Activated T-cell treated with anti-CD3 and anti-CD28 coated beads, Interleukin-2, amount 50 U/mL, for 72 hours (primary cell): ENCODE data around the gene C22orf39. TPM values are rescaled to one million over a fixed set of nuclear protein-coding genes. Genes with fewer than 3 reads are reported as not detected.

Source experiments
- ATAC-seq, 2 donors: fragments of 150-1000 bp; cut with Tn5 transposase; replicated peaks in 1 of 2; 2 replicates each; pipeline ENCODE4 v1.10.0; 2021; ENCODE audit warnings: moderate library complexity in 2 of 2, mild to moderate bottlenecking in 1 of 2
- DNase-seq, 2 donors: peaks; one replicate each; pipeline ENCODE4 v3.0.0; 2021 to 2022; ENCODE audit warnings: mixed read lengths in 1 of 2
- H3K27ac Mint-ChIP-seq: one replicate; pipeline ENCODE4 v1.8.0; 2022; ENCODE audit warnings: mild to moderate bottlenecking, moderate library complexity, mixed read lengths
- H3K27me3 Mint-ChIP-seq: one replicate; pipeline ENCODE4 v1.8.0; 2022; ENCODE audit warnings: low read depth, mixed read lengths
- H3K36me3 Mint-ChIP-seq, 2 donors: one replicate each; pipeline ENCODE4 v1.8.0; 2022; ENCODE audit warnings: mixed read lengths in 2 of 2, mild to moderate bottlenecking in 1 of 2; ENCODE audit not compliant: insufficient read depth in 2 of 2
- H3K4me1 Mint-ChIP-seq: one replicate; pipeline ENCODE4 v1.8.0; 2022; ENCODE audit warnings: low read depth, mixed read lengths
- H3K4me3 Mint-ChIP-seq, 2 donors: one replicate each; pipeline ENCODE4 v1.8.0; 2022; ENCODE audit warnings: mild to moderate bottlenecking in 2 of 2, mixed read lengths in 2 of 2, moderate library complexity in 2 of 2
- H3K9me3 Mint-ChIP-seq, 2 donors: one replicate each; pipeline ENCODE4 v1.8.0; 2022; ENCODE audit warnings: mixed read lengths in 2 of 2
- total RNA-seq, 2 donors: library from RNA; stranded (reverse); gene quantifications; one replicate each; pipeline ENCODE4 v1.2.3, GENCODE V29; 2022

The C22orf39 gene
- total RNA-seq, 2 donors from 2014 or later = 34.3 to 40.6 TPM

DNA sequence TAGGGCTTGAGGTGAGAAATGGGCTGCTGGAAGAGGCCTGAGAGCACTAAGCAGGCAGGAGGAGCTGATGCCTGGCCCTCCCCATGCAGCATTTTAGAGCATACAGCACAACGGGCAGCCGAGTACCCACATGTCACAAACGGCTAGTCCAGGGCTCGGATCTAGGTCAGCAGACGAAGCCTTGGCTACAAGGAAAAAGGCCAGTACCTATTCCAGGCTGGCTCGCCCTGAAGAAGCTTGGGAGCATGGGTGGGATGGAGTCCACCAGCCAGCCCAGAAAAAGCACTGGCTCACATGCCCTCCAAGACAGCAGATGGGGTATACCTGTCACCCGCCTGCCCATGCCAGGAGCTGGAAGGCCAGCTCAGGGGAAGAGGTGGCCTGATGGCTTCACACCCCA, 21.9 kb upstream of the C22orf39 start:
- H3K27me3 Mint-ChIP-seq = no peaks in the 10 kb centered on the region
- H3K36me3 Mint-ChIP-seq = peaks cover 5 to 26% of the 10 kb centered on the region in 2 donors
- H3K27ac Mint-ChIP-seq = no peak overlapping the region
- no peaks in the 10 kb centered on the region for H3K9me3 Mint-ChIP-seq
- no peak overlapping the region for H3K4me3 Mint-ChIP-seq
- DNase-seq = no peak
- no peak for ATAC-seq
- H3K4me1 Mint-ChIP-seq = no peaks in the 10 kb centered on the region

DNA sequence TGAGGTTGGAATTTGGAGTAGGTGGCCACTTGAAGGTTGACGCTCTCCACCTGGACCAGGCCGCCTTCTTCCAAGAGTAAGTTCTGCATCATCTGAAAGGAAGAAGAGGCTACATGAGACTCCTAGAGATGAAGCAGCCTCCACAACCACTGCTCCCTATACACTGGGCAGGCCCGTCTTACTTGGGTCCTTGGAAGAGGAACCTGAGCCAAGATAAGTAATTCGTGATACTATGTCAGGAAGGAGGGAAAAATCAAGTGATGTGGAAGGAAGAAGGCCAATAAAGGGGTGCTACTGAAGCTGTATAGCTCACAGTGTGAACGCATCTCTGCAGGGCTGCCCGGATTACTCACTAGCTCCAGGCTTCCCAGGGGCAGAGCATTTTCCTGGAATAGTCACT, 20.4 kb upstream of the C22orf39 start:
- DNase-seq = no peak
- ATAC-seq = no peak
- Mint-ChIP-seq H3K36me3 (peaks cover 5 to 27% of the 10 kb centered on the region in 2 donors), H3K27me3 (no peaks in the 10 kb centered on the region), H3K9me3 (no peaks in the 10 kb centered on the region), H3K27ac (no peak overlapping the region), H3K4me3 (no peak overlapping the region), H3K4me1 (no peaks in the 10 kb centered on the region)

DNA sequence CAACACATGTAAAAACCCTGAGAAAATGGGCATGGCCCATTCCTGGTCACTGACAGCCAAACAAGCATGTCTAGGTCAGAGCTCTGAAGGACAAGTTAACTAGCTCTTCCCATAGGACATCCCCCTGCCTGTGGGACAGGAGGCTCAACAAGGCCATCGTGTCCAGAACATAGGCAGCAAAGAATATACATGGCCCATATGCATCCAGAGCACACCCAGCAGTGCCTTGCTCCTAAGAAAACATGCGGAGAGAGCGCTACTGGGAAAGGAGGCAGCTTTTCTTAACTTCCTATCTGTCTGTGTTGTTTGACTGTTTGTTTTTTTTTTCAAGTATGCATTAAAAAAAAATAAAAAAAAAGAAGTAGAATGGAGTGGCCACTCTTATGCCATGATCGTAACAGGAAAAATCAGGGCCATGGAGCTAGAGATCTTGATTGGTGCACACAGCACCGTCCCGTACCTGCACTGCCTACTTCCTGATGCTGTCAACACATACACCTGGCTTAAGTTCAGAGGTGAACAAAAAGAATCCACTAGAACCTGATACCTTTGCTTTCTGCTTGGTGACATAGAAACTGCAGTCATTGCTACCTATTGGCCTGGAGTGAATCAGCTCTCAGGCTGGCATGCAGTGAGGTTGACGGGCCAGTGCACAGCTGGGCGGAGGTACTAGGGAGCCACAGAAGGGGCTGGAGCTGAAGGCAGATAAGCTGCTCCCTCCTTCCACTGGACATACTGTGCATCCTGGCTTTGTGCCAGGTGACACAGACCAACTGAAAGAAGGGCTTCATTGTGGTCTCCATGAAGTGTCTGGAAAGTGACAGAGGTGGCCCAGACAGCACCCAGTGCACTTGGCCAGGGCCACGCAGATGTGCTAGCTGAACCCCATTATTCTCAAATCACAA, 19.6 kb upstream of the C22orf39 start:
- Mint-ChIP-seq H3K9me3 (no peaks in the 10 kb centered on the region), H3K36me3 (peaks cover 5 to 26% of the 10 kb centered on the region in 2 donors), H3K4me3 (no peak overlapping the region), H3K27ac (no peak overlapping the region), H3K27me3 (no peaks in the 10 kb centered on the region), H3K4me1 (no peaks in the 10 kb centered on the region)
- DNase-seq (no peak), ATAC-seq (no peak)

DNA sequence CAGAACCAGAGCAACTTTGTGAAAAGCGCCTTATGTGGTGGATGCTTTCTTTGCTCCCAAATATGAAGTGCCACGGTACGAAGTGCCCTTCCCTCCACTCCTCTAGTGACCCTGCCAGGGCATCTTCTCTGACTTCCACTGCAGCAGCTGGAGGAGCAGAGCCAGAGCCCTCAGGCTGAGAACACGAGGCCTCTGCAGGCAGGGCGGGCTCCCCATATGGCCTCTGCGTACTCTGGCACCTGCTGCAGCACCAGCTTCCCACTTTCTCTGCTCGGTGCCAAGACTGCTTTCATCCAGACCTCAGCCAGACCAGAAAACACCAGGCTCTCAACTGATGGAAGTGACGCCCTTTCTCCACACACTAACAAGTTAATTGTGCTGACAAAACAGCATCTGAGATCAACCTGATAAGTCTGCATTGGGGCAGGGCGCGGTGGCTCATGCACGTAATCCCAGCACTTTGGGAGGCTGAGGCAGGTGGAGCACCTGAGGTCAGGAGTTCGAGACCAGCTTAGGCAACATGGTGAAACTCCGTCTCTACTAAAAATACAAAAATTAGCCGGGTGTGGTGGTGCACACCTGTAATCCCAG, 18.7 kb upstream of the C22orf39 start:
- Mint-ChIP-seq H3K27ac (no peak overlapping the region), H3K27me3 (no peaks in the 10 kb centered on the region), H3K4me1 (no peaks in the 10 kb centered on the region), H3K4me3 (no peak overlapping the region), H3K36me3 (peaks cover 2 to 25% of the 10 kb centered on the region in 2 donors), H3K9me3 (no peaks in the 10 kb centered on the region)
- ATAC-seq (no peak), DNase-seq (no peak)

DNA sequence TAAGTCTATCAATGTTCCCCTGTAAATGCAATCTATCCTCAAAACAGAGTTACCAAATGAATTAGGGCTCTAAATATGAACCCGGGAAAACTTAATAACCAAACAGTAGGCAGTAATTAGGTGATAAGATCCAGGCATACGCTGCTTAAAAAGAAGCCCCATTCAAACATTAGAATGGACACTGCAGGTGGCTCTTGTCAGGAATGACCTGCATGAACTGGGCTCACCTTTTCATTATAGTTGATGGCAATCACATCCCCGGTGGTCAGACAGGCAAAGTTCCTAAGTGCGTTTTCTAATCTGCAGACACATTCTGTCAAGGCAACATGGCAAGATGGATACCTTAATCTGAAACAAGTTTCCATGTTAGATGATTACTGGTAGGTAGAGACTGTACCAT, 17.5 kb upstream of the C22orf39 start:
- H3K9me3 Mint-ChIP-seq = no peaks in the 10 kb centered on the region
- no peaks in the 10 kb centered on the region for H3K4me1 Mint-ChIP-seq
- H3K27ac Mint-ChIP-seq = peak overlapping the region; percentile 26
- DNase-seq (no peak), ATAC-seq (no peak)
- H3K27me3 Mint-ChIP-seq = no peaks in the 10 kb centered on the region
- no peak overlapping the region for H3K4me3 Mint-ChIP-seq
- H3K36me3 Mint-ChIP-seq = peaks cover 2 to 27% of the 10 kb centered on the region in 2 donors

DNA sequence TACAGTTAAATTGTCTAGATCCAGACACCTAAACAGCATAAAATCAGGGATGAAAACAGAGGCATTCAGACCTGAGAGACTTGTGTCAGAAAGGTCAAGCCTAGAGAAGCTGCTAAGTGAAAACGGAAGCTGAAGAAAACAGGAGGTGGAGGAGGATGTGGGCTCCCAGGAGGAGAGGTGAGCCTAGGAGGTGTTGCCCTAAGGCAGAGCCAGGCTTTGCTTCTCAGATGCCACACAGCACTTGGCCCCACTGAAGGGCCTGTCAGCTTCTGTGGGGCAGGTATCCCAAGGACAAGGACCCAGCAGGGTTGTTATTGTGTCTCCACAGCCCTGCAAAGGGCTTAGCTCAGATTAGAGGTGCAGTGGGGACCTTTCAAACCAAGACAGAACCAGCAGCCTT, 17.0 kb upstream of the C22orf39 start:
- Mint-ChIP-seq H3K36me3 (peaks cover 2 to 24% of the 10 kb centered on the region in 2 donors), H3K27me3 (no peaks in the 10 kb centered on the region), H3K9me3 (no peaks in the 10 kb centered on the region), H3K27ac (peak overlapping the region; percentile 58), H3K4me1 (no peaks in the 10 kb centered on the region), H3K4me3 (no peak overlapping the region)
- no peak for DNase-seq
- no peak for ATAC-seq

DNA sequence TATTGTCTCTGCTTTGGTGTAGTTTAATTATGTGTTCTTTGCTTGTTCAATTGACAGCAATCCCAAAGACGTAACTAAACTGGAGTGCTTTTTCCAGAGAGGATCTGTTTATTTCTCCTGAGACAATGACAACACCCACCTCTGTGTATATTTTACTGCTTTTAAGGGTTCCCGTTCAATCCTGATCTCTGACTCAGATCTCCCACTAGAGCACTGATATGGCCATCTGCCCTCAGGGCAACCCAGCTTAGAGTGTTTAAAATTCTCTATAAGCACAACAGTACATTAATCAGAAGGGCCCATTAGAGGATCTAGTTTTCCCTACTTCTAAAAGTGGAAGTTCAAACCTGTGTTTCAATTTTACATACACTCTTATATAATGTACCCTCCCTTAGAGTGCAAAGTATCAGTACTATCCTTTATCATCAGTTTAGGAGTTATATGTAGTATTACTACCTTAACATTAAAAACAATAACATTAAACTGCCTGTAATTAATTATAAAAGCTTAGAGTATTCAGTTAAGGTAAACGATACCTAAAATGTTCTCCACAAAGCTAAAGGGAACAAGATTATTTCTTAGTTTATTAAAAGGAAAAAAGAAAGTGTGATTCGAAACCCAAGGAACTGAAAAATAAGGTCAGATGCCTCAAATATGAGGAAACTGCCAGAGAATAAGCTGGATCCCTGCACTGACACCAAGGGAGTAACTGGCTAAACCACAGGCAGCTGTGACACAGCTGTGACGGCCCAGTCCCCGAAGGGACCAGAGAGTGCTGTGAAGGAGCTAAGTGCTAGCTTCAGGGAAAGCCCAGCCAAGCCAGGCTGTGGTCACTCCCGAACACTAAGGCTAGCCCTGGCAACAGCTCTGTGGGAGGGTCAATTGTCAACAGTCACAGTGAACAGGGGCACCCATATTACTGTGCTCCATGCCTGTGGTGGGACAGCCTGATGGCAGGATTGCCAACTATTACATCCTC, 16.3 kb upstream of the C22orf39 start:
- Mint-ChIP-seq H3K4me3 (no peak overlapping the region), H3K27me3 (no peaks in the 10 kb centered on the region), H3K27ac (peak overlapping the region; percentile 70), H3K4me1 (no peaks in the 10 kb centered on the region), H3K36me3 (peaks cover 2 to 24% of the 10 kb centered on the region in 2 donors), H3K9me3 (no peaks in the 10 kb centered on the region)
- ATAC-seq (no peak), DNase-seq (no peak)

DNA sequence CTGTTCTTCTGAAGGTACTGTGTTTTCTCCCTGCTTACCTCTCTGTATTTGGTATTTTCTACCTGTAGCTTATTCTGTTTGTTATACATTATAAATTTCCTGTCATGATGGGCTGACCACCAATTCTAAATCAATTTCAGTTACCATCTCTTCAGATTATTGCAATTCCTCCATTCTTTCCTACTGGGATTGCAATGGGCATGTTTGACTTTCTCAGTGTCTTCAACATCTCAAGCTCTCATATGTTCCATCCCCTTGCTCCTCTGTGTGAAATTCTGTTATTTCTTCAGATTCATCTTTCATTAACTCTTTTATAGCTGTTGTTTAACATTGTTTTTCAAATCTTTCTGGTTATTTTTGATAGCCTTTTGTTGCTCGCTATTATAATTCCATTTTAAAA, 15.5 kb upstream of the C22orf39 start:
- H3K36me3 Mint-ChIP-seq = peaks cover 0 to 24% of the 10 kb centered on the region in 2 donors
- ATAC-seq (no peak), DNase-seq (no peak)
- peak overlapping the region; percentile 61 for H3K27ac Mint-ChIP-seq
- no peaks in the 10 kb centered on the region for H3K4me1 Mint-ChIP-seq
- no peaks in the 10 kb centered on the region for H3K27me3 Mint-ChIP-seq
- H3K4me3 Mint-ChIP-seq = no peak overlapping the region
- no peaks in the 10 kb centered on the region for H3K9me3 Mint-ChIP-seq

DNA sequence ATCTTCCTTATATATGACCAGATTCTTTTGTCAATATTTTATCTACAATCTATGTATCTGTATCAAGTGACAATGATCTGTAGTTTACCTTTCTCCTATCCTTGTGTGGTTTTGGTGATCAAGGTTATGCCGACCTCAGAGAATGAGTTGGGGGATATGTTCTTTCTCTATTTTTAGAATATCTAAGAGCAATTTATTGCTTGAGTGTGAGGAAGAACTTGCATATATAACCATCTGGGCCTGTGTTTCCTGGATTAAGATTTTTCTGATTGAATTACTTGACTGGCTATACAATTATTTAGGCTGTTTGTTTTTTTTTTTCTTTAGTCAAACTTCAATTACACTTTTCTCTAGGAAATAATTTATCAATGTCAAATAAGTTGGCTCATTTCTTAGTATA, 14.0 kb upstream of the C22orf39 start:
- peak overlapping the region; percentile 42 for H3K27ac Mint-ChIP-seq
- no peaks in the 10 kb centered on the region for H3K4me1 Mint-ChIP-seq
- ATAC-seq (no peak), DNase-seq (no peak)
- no peaks in the 10 kb centered on the region for H3K27me3 Mint-ChIP-seq
- no peaks in the 10 kb centered on the region for H3K9me3 Mint-ChIP-seq
- H3K36me3 Mint-ChIP-seq = peaks cover 0 to 19% of the 10 kb centered on the region in 2 donors
- no peak overlapping the region for H3K4me3 Mint-ChIP-seq

DNA sequence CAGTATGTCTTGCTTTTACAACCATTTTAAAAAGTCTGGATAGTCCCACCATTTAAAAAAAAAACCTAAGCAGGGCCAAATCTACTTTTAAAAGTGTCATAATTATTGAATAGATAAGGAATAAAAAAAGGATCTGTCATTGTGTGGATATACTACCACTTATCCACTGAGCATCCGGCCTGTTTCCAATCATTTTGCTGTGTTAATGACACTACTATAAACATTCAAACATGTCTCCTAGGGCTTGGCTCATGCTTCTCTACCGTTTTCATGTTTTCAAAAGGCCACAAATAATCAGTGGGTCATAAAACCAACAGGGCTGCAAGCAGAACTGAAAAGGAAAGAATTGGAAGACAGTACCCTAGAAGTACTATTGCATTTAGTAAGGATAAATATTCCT, 12.5 kb upstream of the C22orf39 start:
- H3K9me3 Mint-ChIP-seq = no peaks in the 10 kb centered on the region
- H3K27me3 Mint-ChIP-seq = no peaks in the 10 kb centered on the region
- DNase-seq = no peak
- no peak overlapping the region for H3K4me3 Mint-ChIP-seq
- no peak overlapping the region for H3K27ac Mint-ChIP-seq
- H3K36me3 Mint-ChIP-seq = peaks cover 2 to 13% of the 10 kb centered on the region in 2 donors
- H3K4me1 Mint-ChIP-seq = no peaks in the 10 kb centered on the region
- ATAC-seq = no peak

DNA sequence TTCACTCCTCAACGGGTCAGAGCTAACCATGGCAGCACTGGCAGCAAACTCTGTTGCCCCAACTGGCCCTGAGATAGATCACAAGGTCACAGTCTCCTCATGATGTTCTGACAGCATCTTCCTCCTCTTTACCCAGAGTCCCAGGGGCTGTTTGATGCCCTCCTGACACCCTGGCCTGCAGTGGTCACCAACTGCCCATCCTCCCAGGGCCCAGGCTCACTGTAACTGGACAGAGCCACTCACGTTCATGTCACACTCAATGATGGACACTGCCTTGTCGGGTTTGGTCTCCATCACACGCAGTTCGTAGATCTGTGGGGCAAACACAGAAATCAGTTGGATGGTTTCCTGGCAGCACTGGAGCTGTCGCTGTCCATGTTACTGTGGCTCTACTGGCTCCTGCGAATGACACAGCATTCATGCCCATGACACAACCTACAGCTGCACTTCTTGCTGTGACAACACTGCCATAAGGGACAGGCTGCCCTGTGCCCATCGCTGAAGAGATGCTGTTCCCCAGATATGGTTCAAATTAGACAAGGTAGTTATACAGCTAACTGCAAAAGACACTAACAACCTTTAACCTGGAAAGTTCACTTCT, 10.4 kb upstream of the C22orf39 start:
- H3K4me1 Mint-ChIP-seq = peaks cover 4% of the 10 kb centered on the region
- no peak overlapping the region for H3K4me3 Mint-ChIP-seq
- H3K9me3 Mint-ChIP-seq = no peaks in the 10 kb centered on the region
- H3K27ac Mint-ChIP-seq = no peak overlapping the region
- H3K27me3 Mint-ChIP-seq = no peaks in the 10 kb centered on the region
- H3K36me3 Mint-ChIP-seq = peaks cover 5 to 14% of the 10 kb centered on the region in 2 donors
- ATAC-seq (no peak), DNase-seq (no peak)

DNA sequence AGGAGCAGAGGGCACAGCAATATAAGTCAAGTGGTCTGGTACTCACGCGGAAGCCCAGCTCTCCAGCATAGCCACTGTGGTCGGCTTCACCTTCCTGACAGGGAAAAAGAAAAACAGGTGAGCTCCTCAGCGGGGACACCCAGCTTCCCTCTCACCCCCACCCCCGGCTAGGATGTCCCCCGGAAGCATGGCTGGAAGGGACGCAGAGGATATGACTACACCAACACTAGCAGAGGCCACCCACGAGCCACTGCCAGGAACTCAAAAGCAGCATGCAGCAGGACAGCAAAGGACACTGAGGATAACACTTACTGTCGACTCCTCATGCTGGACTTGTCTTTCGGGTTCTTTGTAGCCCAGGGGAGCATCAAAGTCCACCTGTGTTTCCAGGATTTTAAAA, 9.0 kb upstream of the C22orf39 start:
- ATAC-seq = no peak
- Mint-ChIP-seq H3K27ac (no peak overlapping the region), H3K4me1 (peaks cover 8% of the 10 kb centered on the region), H3K4me3 (no peak overlapping the region), H3K36me3 (peaks cover 5 to 18% of the 10 kb centered on the region in 2 donors), H3K9me3 (no peaks in the 10 kb centered on the region), H3K27me3 (no peaks in the 10 kb centered on the region)
- no peak for DNase-seq
